ENCODE results near the gene CLIP2. TPM values are rescaled to one million over a fixed set of nuclear protein-coding genes. Genes with fewer than 3 reads are reported as not detected.
"Not testable (repeated sequence)": the region's sequence is repeated elsewhere in the genome, so short reads cannot be mapped to it uniquely, and the experiment has no call there.

The CLIP2 gene
- total RNA-seq, 1 donor from 2014 or later, result 42.0 TPM

DNA sequence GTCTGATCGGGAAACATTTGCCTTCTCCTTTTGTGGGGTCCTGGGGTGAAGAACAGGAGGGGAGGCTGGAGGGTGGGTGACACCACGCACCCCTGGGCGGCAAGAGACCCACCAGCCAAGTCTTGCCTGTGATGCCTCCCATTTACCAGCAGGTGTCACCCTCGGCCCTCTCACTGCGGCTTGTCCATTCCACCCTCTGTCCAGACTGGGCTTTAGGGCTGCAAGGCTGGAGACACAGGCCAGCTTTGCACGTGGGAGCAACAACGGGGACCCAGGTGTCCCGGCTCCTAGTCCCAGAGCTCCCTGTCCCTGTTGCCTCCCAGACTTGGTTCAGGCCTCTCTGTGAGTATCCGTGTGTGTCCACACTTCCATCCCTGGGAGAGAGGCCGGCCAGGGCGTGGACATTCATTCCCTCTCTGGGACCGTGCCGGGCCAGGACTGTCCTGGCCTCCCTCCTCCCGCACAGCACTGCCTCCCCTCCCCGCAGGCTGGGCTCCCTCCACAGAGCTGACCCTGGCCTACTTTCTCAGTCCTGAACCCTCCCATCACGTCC is 128.3 kb downstream of the CLIP2 start:
- peaks cover 3% of the 10 kb centered on the region for H3K27me3 Mint-ChIP-seq

DNA sequence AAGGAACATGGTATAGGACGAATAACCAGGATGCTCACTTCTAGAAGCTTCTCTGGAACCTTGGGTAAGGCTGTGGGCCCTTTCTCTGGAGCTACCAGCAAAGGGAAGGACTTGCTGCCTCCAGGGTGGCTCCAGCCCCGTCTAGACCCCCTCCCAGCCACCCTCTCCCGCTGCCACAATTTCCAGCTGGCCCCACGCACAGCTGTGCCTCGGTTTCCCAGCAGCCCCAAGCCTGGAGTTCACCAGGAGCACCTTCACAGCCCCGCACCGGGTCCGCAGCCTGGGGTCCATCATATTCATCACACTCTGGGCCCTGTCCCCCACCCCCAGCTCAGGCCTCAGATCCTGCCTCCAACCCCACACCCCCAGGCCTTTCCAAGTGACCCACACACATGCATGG is 128.9 kb downstream of the CLIP2 start:
- TF ChIP-seq, protein P1, sequence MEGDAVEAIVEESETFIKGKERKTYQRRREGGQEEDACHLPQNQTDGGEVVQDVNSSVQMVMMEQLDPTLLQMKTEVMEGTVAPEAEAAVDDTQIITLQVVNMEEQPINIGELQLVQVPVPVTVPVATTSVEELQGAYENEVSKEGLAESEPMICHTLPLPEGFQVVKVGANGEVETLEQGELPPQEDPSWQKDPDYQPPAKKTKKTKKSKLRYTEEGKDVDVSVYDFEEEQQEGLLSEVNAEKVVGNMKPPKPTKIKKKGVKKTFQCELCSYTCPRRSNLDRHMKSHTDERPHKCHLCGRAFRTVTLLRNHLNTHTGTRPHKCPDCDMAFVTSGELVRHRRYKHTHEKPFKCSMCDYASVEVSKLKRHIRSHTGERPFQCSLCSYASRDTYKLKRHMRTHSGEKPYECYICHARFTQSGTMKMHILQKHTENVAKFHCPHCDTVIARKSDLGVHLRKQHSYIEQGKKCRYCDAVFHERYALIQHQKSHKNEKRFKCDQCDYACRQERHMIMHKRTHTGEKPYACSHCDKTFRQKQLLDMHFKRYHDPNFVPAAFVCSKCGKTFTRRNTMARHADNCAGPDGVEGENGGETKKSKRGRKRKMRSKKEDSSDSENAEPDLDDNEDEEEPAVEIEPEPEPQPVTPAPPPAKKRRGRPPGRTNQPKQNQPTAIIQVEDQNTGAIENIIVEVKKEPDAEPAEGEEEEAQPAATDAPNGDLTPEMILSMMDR (IDR thresholded peaks at IDR 0.05; ENCODE audit: unreplicated experiment), result no peak
- Mint-ChIP-seq H3K27ac (no peak overlapping the region), H3K36me3 (ENCODE audit: insufficient read depth) (no peaks in the 10 kb centered on the region), H3K4me1 (ENCODE audit: low read depth) (no peaks in the 10 kb centered on the region), H3K27me3 (peaks cover 3% of the 10 kb centered on the region), H3K9me3 (ENCODE audit: low read depth) (no peaks in the 10 kb centered on the region), H3K4me3 (ENCODE audit: low read depth) (no peak overlapping the region)
- no peak for DNase-seq (ENCODE audit: low spot score, unreplicated experiment)

More for the DNA sequence above, 128.3 kb downstream of the CLIP2 start:
- Mint-ChIP-seq H3K27ac (peak overlapping the region; percentile 64), H3K4me1 (ENCODE audit: low read depth) (no peaks in the 10 kb centered on the region), H3K36me3 (ENCODE audit: insufficient read depth) (no peaks in the 10 kb centered on the region), H3K4me3 (ENCODE audit: low read depth) (no peak overlapping the region), H3K9me3 (ENCODE audit: low read depth) (no peaks in the 10 kb centered on the region)
- TF ChIP-seq, protein P1 (IDR thresholded peaks at IDR 0.05; ENCODE audit: unreplicated experiment), result peak; percentile 97
- peak; percentile 67 for DNase-seq (ENCODE audit: low spot score, unreplicated experiment)

DNA sequence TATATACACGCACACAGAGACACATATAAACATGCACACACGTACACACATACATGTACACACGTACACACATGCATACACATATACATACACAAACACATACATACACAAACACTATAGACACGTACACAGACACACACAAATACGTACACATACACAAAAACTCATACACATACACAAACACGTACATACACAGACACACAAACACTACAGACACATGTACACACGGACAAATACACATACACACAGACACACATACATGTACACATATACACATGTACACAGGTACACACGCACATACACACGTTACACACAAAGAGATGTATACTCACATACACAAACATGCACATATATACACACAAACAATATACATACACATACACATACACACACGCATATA is 129.3 kb downstream of the CLIP2 start:
- TF ChIP-seq, protein P1 (IDR thresholded peaks at IDR 0.05; ENCODE audit: unreplicated experiment), result no peak
- Mint-ChIP-seq H3K4me3 (ENCODE audit: low read depth) (no peak overlapping the region), H3K9me3 (ENCODE audit: low read depth) (no peaks in the 10 kb centered on the region), H3K27ac (no peak overlapping the region), H3K4me1 (ENCODE audit: low read depth) (no peaks in the 10 kb centered on the region), H3K36me3 (ENCODE audit: insufficient read depth) (no peaks in the 10 kb centered on the region), H3K27me3 (peaks cover 3% of the 10 kb centered on the region)
- no peak for DNase-seq (ENCODE audit: low spot score, unreplicated experiment)

DNA sequence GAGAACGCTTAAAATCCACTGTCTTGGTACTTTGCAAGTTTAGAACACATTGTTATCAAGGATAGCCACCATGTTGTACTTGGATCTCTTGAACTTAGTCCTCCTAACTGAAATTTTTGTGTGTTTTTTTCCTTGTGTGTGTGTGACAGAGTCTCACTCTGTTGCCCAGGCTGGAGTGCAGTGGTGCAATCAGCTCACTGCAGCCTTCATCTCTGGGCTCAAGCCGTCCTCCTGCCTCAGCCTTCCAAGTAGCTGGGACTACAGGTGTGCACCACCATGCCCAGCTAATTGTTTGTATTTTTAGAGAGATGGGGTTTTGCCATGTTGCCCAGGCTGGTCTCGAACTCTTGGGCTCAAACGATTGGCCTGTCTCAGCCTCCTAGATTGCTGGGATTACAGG is 130.0 kb downstream of the CLIP2 start:
- H3K4me3 Mint-ChIP-seq (ENCODE audit: low read depth); H3K27me3 Mint-ChIP-seq; DNase-seq (ENCODE audit: low spot score, unreplicated experiment); H3K9me3 Mint-ChIP-seq (ENCODE audit: low read depth); H3K27ac Mint-ChIP-seq; H3K36me3 Mint-ChIP-seq (ENCODE audit: insufficient read depth); H3K4me1 Mint-ChIP-seq (ENCODE audit: low read depth): not testable (repeated sequence)

DNA sequence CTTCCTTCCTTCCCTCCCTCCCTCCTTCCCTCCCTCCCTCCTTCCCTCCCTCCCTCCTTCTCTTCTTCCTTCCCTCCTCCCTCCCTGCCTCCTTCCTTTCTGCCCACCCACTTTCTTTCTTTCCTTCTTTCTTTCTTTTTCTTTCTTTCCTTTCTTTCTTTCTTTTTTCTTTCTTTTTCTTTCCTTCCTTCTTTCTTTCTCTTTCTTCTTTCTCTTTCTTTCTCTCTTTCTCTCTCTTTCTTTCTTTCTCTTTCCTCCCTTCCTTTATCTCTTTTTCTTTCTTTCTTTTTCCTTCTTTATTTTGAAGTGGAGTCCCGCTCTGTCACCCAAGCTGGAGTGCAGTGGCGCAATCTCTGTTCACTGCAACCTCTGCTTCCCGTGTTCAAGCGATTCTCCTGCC is 130.8 kb downstream of the CLIP2 start:
- TF ChIP-seq, protein P1 (IDR thresholded peaks at IDR 0.05; ENCODE audit: unreplicated experiment), result no peak
- no peak for DNase-seq (ENCODE audit: low spot score, unreplicated experiment)
- Mint-ChIP-seq H3K9me3 (ENCODE audit: low read depth) (no peaks in the 10 kb centered on the region), H3K4me1 (ENCODE audit: low read depth) (no peaks in the 10 kb centered on the region), H3K4me3 (ENCODE audit: low read depth) (no peak overlapping the region), H3K27me3 (peaks cover 3% of the 10 kb centered on the region), H3K27ac (no peak overlapping the region), H3K36me3 (ENCODE audit: insufficient read depth) (no peaks in the 10 kb centered on the region)

DNA sequence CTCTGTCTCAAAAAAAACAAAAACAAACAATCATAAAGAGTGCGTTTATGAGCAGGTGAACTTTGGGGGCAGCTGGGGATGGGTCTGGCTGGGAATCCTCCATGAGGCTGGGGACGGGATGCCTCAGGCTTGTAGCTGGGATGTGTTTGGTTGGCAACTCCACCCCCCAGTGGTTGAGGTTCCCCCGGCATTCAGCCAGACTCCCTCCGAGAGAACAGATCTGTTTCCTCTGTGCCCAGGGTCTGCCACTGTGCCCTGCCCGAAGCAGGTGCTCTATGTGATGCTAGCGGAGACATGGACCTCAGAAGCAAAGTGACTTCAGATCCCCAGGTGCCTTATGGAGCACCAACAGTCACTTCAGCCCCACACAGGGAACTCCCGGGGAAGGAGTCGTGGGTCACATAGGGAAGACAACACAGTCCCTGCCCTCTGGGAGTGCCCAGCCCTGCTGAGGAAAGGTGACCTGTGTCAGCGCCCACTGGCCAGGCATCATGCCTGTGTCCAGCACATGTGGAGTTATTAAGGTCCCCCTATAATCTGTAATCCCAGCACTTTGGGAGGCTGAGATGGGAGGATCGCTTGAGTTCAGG is 135.2 kb downstream of the CLIP2 start:
- Mint-ChIP-seq H3K4me1 (ENCODE audit: low read depth) (no peaks in the 10 kb centered on the region), H3K27ac (no peak overlapping the region), H3K36me3 (ENCODE audit: insufficient read depth) (no peaks in the 10 kb centered on the region), H3K9me3 (ENCODE audit: low read depth) (no peaks in the 10 kb centered on the region), H3K4me3 (ENCODE audit: low read depth) (no peak overlapping the region), H3K27me3 (peaks cover 3% of the 10 kb centered on the region)
- DNase-seq (ENCODE audit: low spot score, unreplicated experiment), result no peak
- TF ChIP-seq, protein P1 (IDR thresholded peaks at IDR 0.05; ENCODE audit: unreplicated experiment), result no peak
